SJSA1 (cell line): Measurements from ENCODE around the gene PAQR7. TPM values are rescaled to one million over a fixed set of nuclear protein-coding genes. Genes with fewer than 3 reads are reported as not detected.

ENCODE experiments used
- DNase-seq, 2 experiments: peaks; one replicate each; pipeline ENCODE4 v3.0.0-alpha.2; 2015 to 2020; ENCODE audit warnings: low spot score in 2 of 2, low read depth in 1 of 2
- H3K27ac ChIP-seq: fragments of 250-450 bp; sonication (Bioruptor Pico); 2 replicates; pipeline ENCODE4 v1.5.1; 2020; ENCODE audit warnings: mild to moderate bottlenecking, moderate library complexity
- H3K27me3 ChIP-seq: fragments of 250-450 bp; sonication (Bioruptor Pico); replicated peaks from 2 replicates; pipeline ENCODE4 v1.5.1; 2020; ENCODE audit warnings: mild to moderate bottlenecking, moderate library complexity
- H3K36me3 ChIP-seq: fragments of 250-450 bp; sonication (Bioruptor Pico); 2 replicates; pipeline ENCODE4 v1.5.1; 2020; ENCODE audit warnings: mild to moderate bottlenecking
- H3K4me1 ChIP-seq: fragments of 250-450 bp; sonication (Bioruptor Pico); replicated peaks from 2 replicates; pipeline ENCODE4 v1.6.1; 2021; ENCODE audit warnings: mild to moderate bottlenecking
- H3K4me3 ChIP-seq: fragments of 250-450 bp; sonication (Bioruptor Pico); 2 replicates; pipeline ENCODE4 v1.5.1; 2020; ENCODE audit warnings: mild to moderate bottlenecking
- H3K9me3 ChIP-seq: fragments of 250-450 bp; sonication (Bioruptor Pico); replicated peaks from 2 replicates; pipeline ENCODE4 v1.5.1; 2020; ENCODE audit warnings: mild to moderate bottlenecking
- total RNA-seq: library from RNA; depleted of rRNA; stranded (reverse); fragments of >200 nt; shearing (Covaris generic); gene quantifications from 2 replicates; pipeline ENCODE4 v1.2.3, GENCODE V29; 2014

PAQR7 gene
- total RNA-seq, 1 experiment from 2014 or later = 3.1 TPM

GRCh38 chr1:25895365-25895990 lies 20.0 kb upstream of the PAQR7 start:
- no peak overlapping the region for H3K4me3 ChIP-seq
- H3K27ac ChIP-seq = no peak overlapping the region
- peaks cover 62% of the 10 kb centered on the region for H3K36me3 ChIP-seq
- H3K9me3 ChIP-seq = no peaks in the 10 kb centered on the region
- H3K27me3 ChIP-seq = no peaks in the 10 kb centered on the region
- peak; percentile 80 to 90 for DNase-seq
- peaks cover 35% of the 10 kb centered on the region for H3K4me1 ChIP-seq

- Histone ChIP-seq H3K4me1 (peaks cover 38% of the 10 kb centered on the region), H3K27me3 (no peaks in the 10 kb centered on the region), H3K36me3 (peaks cover 47% of the 10 kb centered on the region), H3K27ac (peak overlapping the region; percentile 74), H3K9me3 (no peaks in the 10 kb centered on the region), H3K4me3 (no peak overlapping the region)
- DNase-seq = no peak
These were observed 17.6 kb upstream of the PAQR7 start for GRCh38 chr1:25893116-25893515.

GRCh38 chr1:25891606-25892005 lies 16.1 kb upstream of the PAQR7 start:
- Histone ChIP-seq H3K27ac (peak overlapping the region; percentile 74), H3K4me3 (no peak overlapping the region), H3K4me1 (peaks cover 37% of the 10 kb centered on the region), H3K9me3 (no peaks in the 10 kb centered on the region), H3K27me3 (no peaks in the 10 kb centered on the region), H3K36me3 (peaks cover 36% of the 10 kb centered on the region)
- DNase-seq = no peak

- DNase-seq = no peak
- H3K36me3 ChIP-seq = peaks cover 25% of the 10 kb centered on the region
- H3K9me3 ChIP-seq = no peaks in the 10 kb centered on the region
- H3K4me1 ChIP-seq = peaks cover 28% of the 10 kb centered on the region
- no peak overlapping the region for H3K27ac ChIP-seq
- no peak overlapping the region for H3K4me3 ChIP-seq
- no peaks in the 10 kb centered on the region for H3K27me3 ChIP-seq
These were observed 14.9 kb upstream of the PAQR7 start for GRCh38 chr1:25890239-25891034.

- no peak overlapping the region for H3K4me3 ChIP-seq
- H3K27me3 ChIP-seq = no peaks in the 10 kb centered on the region
- no peak overlapping the region for H3K27ac ChIP-seq
- H3K4me1 ChIP-seq = peaks cover 28% of the 10 kb centered on the region
- DNase-seq = no peak
- H3K9me3 ChIP-seq = no peaks in the 10 kb centered on the region
- H3K36me3 ChIP-seq = peaks cover 22% of the 10 kb centered on the region
These were observed 14.0 kb upstream of the PAQR7 start for GRCh38 chr1:25889470-25889869.

- H3K4me1 ChIP-seq = peaks cover 28% of the 10 kb centered on the region
- no peaks in the 10 kb centered on the region for H3K9me3 ChIP-seq
- H3K27me3 ChIP-seq = no peaks in the 10 kb centered on the region
- DNase-seq = no peak
- peaks cover 13% of the 10 kb centered on the region; the same call in 1 of the 2 replicates for H3K36me3 ChIP-seq
- no peak overlapping the region for H3K4me3 ChIP-seq
- no peak overlapping the region for H3K27ac ChIP-seq
These were observed 13.0 kb upstream of the PAQR7 start for GRCh38 chr1:25888426-25888987.

- Histone ChIP-seq H3K9me3 (no peaks in the 10 kb centered on the region), H3K4me1 (peaks cover 5% of the 10 kb centered on the region; the same call in 1 of the 2 replicates), H3K27me3 (no peaks in the 10 kb centered on the region), H3K4me3 (no peak overlapping the region), H3K27ac (no peak overlapping the region), H3K36me3 (peaks cover 9% of the 10 kb centered on the region; the same call in 1 of the 2 replicates)
- DNase-seq = no peak
These were observed 10.1 kb upstream of the PAQR7 start for GRCh38 chr1:25885602-25886001.

- no peaks in the 10 kb centered on the region for H3K36me3 ChIP-seq
- H3K27ac ChIP-seq = no peak overlapping the region
- no peaks in the 10 kb centered on the region for H3K9me3 ChIP-seq
- DNase-seq = no peak
- no peaks in the 10 kb centered on the region for H3K4me1 ChIP-seq
- H3K27me3 ChIP-seq = 0 out of 2 replicates have a peak, but pooled peaks cover 2% of the 10 kb centered on the region
- no peak overlapping the region for H3K4me3 ChIP-seq
These were observed 5.8 kb upstream of the PAQR7 start for GRCh38 chr1:25881266-25881665.

GRCh38 chr1:25880518-25880917 lies 5.0 kb upstream of the PAQR7 start:
- Histone ChIP-seq H3K4me1 (peaks cover 5% of the 10 kb centered on the region), H3K36me3 (no peaks in the 10 kb centered on the region), H3K9me3 (no peaks in the 10 kb centered on the region; the same call in 1 of the 2 replicates), H3K27ac (no peak overlapping the region), H3K4me3 (no peak overlapping the region), H3K27me3 (0 out of 2 replicates have a peak, but pooled peaks cover 2% of the 10 kb centered on the region)
- DNase-seq = no peak

GRCh38 chr1:25879675-25880074 lies 4.2 kb upstream of the PAQR7 start:
- peaks cover 14% of the 10 kb centered on the region for H3K4me1 ChIP-seq
- DNase-seq = no peak
- H3K27me3 ChIP-seq = 0 out of 2 replicates have a peak, but pooled peaks cover 2% of the 10 kb centered on the region
- no peak overlapping the region for H3K4me3 ChIP-seq
- H3K27ac ChIP-seq = no peak overlapping the region
- no peaks in the 10 kb centered on the region; the same call in 1 of the 2 replicates for H3K9me3 ChIP-seq
- H3K36me3 ChIP-seq = no peaks in the 10 kb centered on the region

- DNase-seq = no peak
These were observed 3.2 kb upstream of the PAQR7 start for GRCh38 chr1:25878690-25879089.

GRCh38 chr1:25877155-25877554 lies 1.6 kb upstream of the PAQR7 start:
- no peaks in the 10 kb centered on the region; the same call in 1 of the 2 replicates for H3K9me3 ChIP-seq
- peaks cover 17% of the 10 kb centered on the region for H3K4me1 ChIP-seq
- H3K4me3 ChIP-seq = no peak overlapping the region
- no peak overlapping the region for H3K27ac ChIP-seq
- 0 out of 2 replicates have a peak, but pooled peaks cover 2% of the 10 kb centered on the region for H3K27me3 ChIP-seq
- DNase-seq = no peak
- no peaks in the 10 kb centered on the region for H3K36me3 ChIP-seq

More at GRCh38 chr1:25878690-25879089, 3.2 kb upstream of the PAQR7 start:
- Histone ChIP-seq H3K27me3 (0 out of 2 replicates have a peak, but pooled peaks cover 2% of the 10 kb centered on the region), H3K9me3 (no peaks in the 10 kb centered on the region; the same call in 1 of the 2 replicates), H3K27ac (no peak overlapping the region), H3K4me1 (peaks cover 17% of the 10 kb centered on the region), H3K36me3 (no peaks in the 10 kb centered on the region), H3K4me3 (no peak overlapping the region)

- no peaks in the 10 kb centered on the region; the same call in 1 of the 2 replicates for H3K9me3 ChIP-seq
- H3K4me1 ChIP-seq = peaks cover 17% of the 10 kb centered on the region
- H3K27me3 ChIP-seq = 0 out of 2 replicates have a peak, but pooled peaks cover 2% of the 10 kb centered on the region
- no peak overlapping the region for H3K27ac ChIP-seq
- no peak overlapping the region for H3K4me3 ChIP-seq
- DNase-seq = no peak
- H3K36me3 ChIP-seq = no peaks in the 10 kb centered on the region
These were observed 1.2 kb upstream of the PAQR7 start for GRCh38 chr1:25876693-25877077.
